Measurements from ENCODE around the gene PHETA2. TPM values are rescaled to one million over a fixed set of nuclear protein-coding genes. Genes with fewer than 3 reads are reported as not detected.

PHETA2 gene
- total RNA-seq, 1 experiment from 2014 or later: 0.22 TPM

DNA sequence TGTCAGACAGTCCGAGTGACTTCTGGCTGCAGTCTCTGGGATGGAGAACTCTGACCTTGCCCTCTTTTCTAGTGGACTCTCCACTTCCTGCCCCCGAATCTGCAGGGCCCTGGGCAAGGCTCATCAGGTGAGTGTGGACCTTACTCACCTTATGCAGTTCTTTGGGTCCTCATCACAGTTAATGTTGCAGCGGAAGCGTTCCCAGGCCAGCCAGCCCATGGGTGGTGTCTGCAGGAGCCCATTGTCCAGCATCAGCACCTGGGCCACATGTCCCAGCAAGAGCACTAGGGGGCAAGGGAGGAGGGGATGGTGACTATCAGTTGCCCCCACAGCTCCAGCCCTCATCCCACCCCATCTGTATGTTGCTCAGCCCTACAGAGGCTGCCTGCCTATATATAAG, 5.8 kb upstream of the PHETA2 start:
- Histone ChIP-seq H3K36me3 (ENCODE audit: control insufficient read depth in 1 of 2, insufficient read depth in 2 of 2, low read length in 2 of 2) (peaks cover 3 to 4% of the 10 kb centered on the region in 2 experiments; a peak in 3 of 4 replicates), H3K9me2 (ENCODE audit: insufficient read depth) (no peaks in the 10 kb centered on the region), H3K4me2 (ENCODE audit: low read length) (no peak overlapping the region), H4K20me1 (ENCODE audit: insufficient read depth) (no peaks in the 10 kb centered on the region), H3K79me2 (ENCODE audit: insufficient read depth, low read length) (no peaks in the 10 kb centered on the region), H3K4me1 (ENCODE audit: control insufficient read depth in 1 of 2, insufficient read depth in 2 of 2, low read length in 2 of 2) (peaks cover 12 to 20% of the 10 kb centered on the region in 2 experiments), H3K27me3 (ENCODE audit: insufficient read depth, low read length) (no peaks in the 10 kb centered on the region), H3K9me3 (ENCODE audit: control insufficient read depth in 1 of 2, insufficient read depth in 1 of 2, low read depth in 1 of 2, low read length in 2 of 2) (no peaks in the 10 kb centered on the region), H3K4me3 (replicated peaks in 1 of 2; ENCODE audit: low read depth in 1 of 2, low read length in 2 of 2) (no peak overlapping the region), H2AFZ (ENCODE audit: low read depth, low read length, poor library complexity, severe bottlenecking) (no peak overlapping the region), H3K27ac (ENCODE audit: low read depth, low read length) (no peak overlapping the region), H3K9ac (ENCODE audit: low read length) (no peak overlapping the region)
- TF ChIP-seq EGR1 (IDR thresholded peaks at IDR 0.05; ENCODE audit: low read depth) (no peak), EZH2 (IDR thresholded peaks at IDR 0.05) (no peak), SRF (IDR thresholded peaks at IDR 0.05; ENCODE audit: low read depth) (no peak), ELF1 (IDR thresholded peaks at IDR 0.05; ENCODE audit: borderline replicate concordance, low read depth) (no peak), POLR2A (IDR thresholded peaks at IDR 0.05; ENCODE audit: borderline replicate concordance, extremely low read depth, insufficient read depth, insufficient read length) (no peak), RAD21 (IDR thresholded peaks at IDR 0.05; ENCODE audit: low read depth) (no peak)
- TF ChIP-seq, protein P1, sequence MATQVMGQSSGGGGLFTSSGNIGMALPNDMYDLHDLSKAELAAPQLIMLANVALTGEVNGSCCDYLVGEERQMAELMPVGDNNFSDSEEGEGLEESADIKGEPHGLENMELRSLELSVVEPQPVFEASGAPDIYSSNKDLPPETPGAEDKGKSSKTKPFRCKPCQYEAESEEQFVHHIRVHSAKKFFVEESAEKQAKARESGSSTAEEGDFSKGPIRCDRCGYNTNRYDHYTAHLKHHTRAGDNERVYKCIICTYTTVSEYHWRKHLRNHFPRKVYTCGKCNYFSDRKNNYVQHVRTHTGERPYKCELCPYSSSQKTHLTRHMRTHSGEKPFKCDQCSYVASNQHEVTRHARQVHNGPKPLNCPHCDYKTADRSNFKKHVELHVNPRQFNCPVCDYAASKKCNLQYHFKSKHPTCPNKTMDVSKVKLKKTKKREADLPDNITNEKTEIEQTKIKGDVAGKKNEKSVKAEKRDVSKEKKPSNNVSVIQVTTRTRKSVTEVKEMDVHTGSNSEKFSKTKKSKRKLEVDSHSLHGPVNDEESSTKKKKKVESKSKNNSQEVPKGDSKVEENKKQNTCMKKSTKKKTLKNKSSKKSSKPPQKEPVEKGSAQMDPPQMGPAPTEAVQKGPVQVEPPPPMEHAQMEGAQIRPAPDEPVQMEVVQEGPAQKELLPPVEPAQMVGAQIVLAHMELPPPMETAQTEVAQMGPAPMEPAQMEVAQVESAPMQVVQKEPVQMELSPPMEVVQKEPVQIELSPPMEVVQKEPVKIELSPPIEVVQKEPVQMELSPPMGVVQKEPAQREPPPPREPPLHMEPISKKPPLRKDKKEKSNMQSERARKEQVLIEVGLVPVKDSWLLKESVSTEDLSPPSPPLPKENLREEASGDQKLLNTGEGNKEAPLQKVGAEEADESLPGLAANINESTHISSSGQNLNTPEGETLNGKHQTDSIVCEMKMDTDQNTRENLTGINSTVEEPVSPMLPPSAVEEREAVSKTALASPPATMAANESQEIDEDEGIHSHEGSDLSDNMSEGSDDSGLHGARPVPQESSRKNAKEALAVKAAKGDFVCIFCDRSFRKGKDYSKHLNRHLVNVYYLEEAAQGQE (IDR thresholded peaks at IDR 0.05; ENCODE audit: low read depth): no peak
- TF ChIP-seq, protein P2, sequence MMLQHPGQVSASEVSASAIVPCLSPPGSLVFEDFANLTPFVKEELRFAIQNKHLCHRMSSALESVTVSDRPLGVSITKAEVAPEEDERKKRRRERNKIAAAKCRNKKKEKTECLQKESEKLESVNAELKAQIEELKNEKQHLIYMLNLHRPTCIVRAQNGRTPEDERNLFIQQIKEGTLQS (IDR thresholded peaks at IDR 0.05): no peak
- TF ChIP-seq, protein P3, sequence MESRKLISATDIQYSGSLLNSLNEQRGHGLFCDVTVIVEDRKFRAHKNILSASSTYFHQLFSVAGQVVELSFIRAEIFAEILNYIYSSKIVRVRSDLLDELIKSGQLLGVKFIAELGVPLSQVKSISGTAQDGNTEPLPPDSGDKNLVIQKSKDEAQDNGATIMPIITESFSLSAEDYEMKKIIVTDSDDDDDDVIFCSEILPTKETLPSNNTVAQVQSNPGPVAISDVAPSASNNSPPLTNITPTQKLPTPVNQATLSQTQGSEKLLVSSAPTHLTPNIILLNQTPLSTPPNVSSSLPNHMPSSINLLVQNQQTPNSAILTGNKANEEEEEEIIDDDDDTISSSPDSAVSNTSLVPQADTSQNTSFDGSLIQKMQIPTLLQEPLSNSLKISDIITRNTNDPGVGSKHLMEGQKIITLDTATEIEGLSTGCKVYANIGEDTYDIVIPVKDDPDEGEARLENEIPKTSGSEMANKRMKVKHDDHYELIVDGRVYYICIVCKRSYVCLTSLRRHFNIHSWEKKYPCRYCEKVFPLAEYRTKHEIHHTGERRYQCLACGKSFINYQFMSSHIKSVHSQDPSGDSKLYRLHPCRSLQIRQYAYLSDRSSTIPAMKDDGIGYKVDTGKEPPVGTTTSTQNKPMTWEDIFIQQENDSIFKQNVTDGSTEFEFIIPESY (IDR thresholded peaks at IDR 0.05; ENCODE audit: extremely low read depth, insufficient replicate concordance, low read length): no peak
- TF ChIP-seq, protein P4, sequence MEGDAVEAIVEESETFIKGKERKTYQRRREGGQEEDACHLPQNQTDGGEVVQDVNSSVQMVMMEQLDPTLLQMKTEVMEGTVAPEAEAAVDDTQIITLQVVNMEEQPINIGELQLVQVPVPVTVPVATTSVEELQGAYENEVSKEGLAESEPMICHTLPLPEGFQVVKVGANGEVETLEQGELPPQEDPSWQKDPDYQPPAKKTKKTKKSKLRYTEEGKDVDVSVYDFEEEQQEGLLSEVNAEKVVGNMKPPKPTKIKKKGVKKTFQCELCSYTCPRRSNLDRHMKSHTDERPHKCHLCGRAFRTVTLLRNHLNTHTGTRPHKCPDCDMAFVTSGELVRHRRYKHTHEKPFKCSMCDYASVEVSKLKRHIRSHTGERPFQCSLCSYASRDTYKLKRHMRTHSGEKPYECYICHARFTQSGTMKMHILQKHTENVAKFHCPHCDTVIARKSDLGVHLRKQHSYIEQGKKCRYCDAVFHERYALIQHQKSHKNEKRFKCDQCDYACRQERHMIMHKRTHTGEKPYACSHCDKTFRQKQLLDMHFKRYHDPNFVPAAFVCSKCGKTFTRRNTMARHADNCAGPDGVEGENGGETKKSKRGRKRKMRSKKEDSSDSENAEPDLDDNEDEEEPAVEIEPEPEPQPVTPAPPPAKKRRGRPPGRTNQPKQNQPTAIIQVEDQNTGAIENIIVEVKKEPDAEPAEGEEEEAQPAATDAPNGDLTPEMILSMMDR (IDR thresholded peaks at IDR 0.05 in 2 of 3, conservative IDR thresholded peaks at IDR 0.05 in 1 of 3; ENCODE audit: borderline replicate concordance in 1 of 3, insufficient read depth in 1 of 3, low read depth in 2 of 3, low read length in 2 of 3): no peak
- BruUV-seq (replicated peaks): no TSS peak
- POLR2A ChIA-PET: no interaction called here
- ATAC-seq: no peak
- intact Hi-C loops (cut with micrococcal nuclease): no loop called here
- CTCF ChIA-PET: no interaction called here
- DNase-seq (ENCODE audit: low read depth, low spot score): no peak
- RAD21 ChIA-PET (ENCODE audit: low non-redundant PET in 1 of 2, low total read pairs in 2 of 2, uncharacterized antibody in 2 of 2, unreplicated experiment in 2 of 2): no interaction called here
